HG03108 (cell line): ENCODE data around the gene SMPX.
"Not testable (repeated sequence)": the region's sequence is repeated elsewhere in the genome, so short reads cannot be mapped to it uniquely, and the experiment has no call there.

Experiments used
- ATAC-seq: cut with Tn5 transposase; IDR thresholded peaks from one replicate; pipeline ENCODE4 v1.9.1; 2021; ENCODE audit warnings: moderate library complexity; ENCODE audit not compliant: unreplicated experiment

The SMPX gene

DNA sequence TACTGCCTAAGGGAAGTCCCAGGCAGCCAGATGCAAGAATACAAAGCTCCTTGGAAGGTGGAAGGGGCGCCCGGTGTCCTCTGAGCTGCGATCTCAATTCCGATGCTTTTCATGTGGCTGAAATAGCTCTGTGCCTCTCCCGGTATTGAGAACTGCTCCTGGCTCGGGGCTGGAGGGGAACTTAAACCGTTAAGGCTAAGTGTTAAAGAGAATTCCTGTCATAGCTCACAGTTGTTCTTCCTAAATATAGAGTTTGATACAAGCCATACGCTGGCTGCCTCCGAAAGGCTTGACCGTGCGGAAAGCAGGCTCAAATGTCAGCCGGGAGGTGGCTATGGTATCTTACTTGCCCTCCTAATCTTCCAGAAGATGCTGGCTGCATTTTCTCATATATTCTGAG is at the start of gene SMPX:
TSS of gene SMPX (minus strand) at position 157 of the 400 bp plus-strand sequence. CDS start 3,826 bp downstream, outside the sequence.
- ATAC-seq: no peak

GRCh38 chrX:21806691-21807090 is 48.8 kb upstream of the SMPX start:
- no peak for ATAC-seq

GRCh38 chrX:21802839-21803238 is 44.9 kb upstream of the SMPX start:
- no peak for ATAC-seq

DNA sequence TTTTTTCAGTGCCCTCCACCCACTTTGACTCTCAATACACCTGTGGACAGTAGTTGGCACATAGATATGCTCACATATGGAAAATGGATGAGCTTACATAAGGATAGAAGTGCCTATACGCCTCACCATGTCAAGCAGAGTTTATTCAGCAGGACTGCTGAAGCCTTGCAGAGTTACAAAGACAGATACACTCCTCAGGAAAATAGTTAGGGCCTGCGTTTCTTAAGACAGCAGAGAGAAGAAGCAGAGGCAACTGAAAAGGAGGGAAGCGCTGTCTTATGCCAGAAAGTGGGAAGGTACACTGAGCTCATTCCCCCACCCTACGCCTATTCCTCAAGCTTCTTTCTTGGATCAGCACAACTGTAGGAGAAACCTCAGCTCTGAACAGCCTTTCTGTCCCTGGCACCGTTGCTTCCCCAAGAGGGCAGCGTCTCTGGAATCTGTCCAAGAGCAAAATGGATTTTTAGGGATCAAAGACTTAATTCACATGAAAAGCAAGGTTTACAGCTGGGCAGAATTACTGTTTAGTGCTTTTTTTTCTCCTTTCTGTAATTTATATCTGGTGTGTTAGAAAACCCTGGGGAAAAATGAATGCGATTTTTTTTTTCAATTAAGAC is 44.2 kb upstream of the SMPX start:
- ATAC-seq: no peak

GRCh38 chrX:21800344-21800770 is 42.4 kb upstream of the SMPX start:
- ATAC-seq: no peak

GRCh38 chrX:21799767-21800166 is 41.9 kb upstream of the SMPX start:
- no peak for ATAC-seq

DNA sequence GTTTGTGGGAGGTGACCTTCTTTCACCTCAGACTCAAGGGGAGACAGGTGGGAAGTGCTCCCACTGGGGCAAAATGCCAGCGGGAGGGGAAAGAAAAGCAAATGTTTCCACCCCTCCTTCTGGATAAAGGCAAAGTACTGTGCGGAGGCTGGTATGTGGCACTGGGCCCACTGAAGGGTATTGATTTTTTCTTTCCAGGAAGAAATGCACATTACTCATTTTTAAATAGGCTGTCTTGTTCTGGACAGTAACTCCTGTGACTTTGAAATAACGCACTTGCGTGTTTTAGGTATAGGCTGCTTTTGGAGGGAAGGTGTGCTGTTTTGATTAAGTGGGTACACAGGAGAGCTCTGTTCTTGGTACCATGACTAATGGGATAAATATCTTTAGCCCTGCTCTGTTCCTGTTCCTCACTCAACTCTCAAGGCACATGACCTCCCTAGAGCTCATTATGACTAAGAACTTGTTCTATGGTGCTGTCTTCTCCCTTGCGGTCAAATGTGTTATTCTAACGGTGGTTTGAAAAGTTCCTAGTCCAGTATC is 40.8 kb upstream of the SMPX start:
- ATAC-seq: peak; percentile 59

DNA sequence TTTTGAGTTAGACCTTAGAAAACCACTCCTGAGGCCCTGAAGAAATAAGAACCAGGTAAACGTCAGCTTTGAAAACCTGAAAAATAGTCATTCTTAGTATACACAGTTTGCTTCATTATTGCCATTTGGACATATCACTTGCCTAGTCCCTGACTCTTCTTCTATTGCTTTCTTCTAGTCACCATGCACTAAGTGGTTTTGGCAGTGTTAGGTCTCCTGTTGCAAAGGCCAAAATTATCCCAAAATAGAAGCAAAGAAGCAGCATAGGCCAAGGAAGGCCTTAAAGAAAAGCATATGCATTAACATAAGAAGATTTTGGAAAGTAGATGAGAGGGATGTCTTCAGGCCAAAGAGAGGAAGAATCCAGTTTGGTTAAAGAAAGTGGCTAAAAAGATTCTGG is 24.1 kb upstream of the SMPX start:
- no peak for ATAC-seq

GRCh38 chrX:21781525-21781924 is 23.6 kb upstream of the SMPX start:
- ATAC-seq: no peak

DNA sequence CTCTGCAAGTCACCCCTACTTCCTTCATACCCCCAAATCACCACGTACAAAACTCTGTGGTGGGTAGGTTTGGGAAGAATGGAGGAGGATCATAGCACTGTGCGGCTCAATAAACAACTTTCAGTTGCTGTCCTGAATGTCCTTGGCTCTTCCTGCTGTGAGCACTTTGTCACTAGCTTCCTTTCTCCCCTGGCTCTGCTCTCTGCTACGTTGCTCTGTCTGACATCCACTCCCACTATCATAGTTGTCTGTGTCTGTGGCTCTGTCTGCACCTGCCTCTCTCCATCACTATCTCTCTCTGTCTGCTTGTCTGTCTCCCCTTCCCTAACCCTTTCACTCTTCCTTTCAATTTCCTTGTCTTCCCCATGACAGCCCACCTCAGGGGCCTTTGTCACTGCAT is 21.2 kb upstream of the SMPX start:
- ATAC-seq: no peak

- no peak for ATAC-seq
Observed at GRCh38 chrX:21778236-21778635, 20.3 kb upstream of the SMPX start.

DNA sequence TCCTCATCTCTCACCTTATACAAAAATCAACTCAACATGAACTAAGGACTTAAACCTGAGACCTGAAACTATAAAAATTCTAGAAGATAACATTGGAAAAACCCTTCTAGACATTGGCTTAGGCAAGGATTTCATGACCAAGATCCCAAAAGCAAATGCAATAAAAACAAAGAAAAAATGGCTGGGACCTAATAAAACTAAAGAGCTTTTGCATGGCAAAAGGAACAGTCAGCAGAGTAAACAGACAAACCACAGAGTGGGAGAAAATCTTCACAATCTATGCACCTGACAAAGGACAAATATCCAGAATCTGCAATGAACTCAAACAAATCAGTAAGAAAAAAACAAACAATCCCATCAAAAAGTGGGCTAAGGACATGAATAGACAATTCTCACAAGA is 17.2 kb upstream of the SMPX start:
- not testable (repeated sequence) for ATAC-seq

GRCh38 chrX:21773036-21773435 is 15.1 kb upstream of the SMPX start:
- not testable (repeated sequence) for ATAC-seq

DNA sequence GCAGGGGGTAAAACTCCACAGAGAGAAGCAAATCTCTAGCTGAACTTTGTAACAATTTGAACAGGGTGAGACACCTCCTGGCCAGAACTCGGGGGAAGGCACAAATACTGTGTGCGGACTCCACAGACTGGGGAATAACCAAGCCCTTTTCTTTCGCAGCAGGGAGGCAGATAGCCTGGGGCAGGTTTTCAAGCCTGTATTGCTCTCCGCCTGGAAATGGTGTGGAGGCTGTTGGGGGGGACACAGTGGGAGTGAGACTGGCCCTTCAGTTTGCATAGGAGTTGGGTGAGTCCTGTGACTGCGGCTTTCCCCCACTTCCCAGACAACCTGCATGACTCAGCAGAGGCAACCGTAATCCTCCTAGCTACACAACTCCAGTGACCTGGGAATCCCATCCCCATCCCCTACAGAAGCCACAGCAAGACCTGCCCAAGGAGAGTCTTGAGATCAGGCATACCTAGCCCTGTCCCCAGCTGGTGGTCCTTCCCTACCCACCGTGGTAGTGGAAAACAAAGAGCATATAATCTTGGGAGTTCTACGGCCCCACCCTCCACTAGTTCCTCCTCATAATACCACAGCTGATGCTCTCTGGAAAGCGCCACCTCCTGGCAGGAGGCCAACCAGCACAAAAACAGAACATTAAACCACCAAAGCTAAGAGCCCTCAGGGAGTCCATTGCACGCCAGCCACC is 12.9 kb upstream of the SMPX start:
- no peak for ATAC-seq

- ATAC-seq: no peak
Observed at GRCh38 chrX:21766101-21766500, 8.2 kb upstream of the SMPX start.

DNA sequence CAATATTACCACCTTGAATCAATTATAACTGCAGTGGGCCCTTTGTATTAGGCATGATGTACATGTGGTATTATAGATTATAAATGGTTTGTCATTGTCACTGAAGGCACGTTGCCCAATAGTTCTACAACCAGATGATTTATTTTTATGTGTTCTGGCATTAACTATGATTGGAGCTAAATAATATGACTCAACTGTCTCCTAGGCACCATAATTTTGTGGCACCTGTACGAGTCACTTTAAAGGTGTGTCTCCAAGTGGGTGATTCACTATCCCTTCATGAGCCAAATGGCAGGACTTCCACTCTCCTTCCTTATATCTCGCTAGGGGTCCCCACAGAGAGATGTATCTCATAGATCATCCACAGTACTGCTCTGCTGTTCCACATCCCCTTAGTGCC is 6.1 kb upstream of the SMPX start:
- ATAC-seq: no peak

DNA sequence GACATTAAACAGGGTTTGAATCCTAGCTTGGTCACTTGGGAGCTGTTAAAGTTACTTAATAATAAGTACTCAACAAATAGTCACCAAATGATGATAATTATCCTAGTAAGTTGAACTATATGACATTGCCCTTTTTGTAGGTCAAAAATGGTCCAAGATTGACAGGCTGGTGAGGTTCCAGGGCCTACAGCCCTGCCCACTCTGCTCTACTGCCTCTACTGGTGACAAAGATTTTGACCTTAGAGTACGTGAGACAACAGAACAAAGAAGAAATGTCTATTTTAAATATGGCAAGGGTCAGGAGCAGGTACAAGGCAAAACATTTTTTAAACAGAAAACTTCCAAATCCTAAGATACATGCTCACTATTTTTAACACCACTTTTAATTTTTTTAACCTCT is 572 bp upstream of the SMPX start:
- no peak for ATAC-seq

- no peak for ATAC-seq
Observed at GRCh38 chrX:21756785-21757529, 959 bp downstream of the SMPX start.

DNA sequence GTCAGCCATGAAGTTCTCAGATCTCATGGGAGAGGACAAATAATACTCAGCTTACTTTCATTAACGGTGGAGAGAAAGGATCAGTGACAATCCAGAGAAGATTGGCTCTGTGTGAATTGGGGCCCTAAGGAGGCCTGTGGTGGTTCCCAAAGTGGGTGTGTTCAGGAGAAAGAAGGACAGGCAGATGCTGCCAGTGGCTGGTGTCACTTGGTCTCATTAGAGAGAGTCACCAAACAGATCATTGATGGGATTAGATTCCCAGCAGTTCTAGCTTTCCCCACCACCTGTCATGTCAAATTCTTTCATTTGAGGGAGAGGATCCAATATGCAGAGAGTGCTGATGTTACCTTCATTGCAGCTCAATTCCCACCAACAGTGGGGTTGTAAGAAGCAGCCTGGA is 8.0 kb downstream of the SMPX start:
- no peak for ATAC-seq

GRCh38 chrX:21748235-21748634 is 9.7 kb downstream of the SMPX start:
- no peak for ATAC-seq

GRCh38 chrX:21747558-21747957 is 10.4 kb downstream of the SMPX start:
- no peak for ATAC-seq

- no peak for ATAC-seq
Observed at GRCh38 chrX:21745756-21746155, 12.2 kb downstream of the SMPX start.
